Brain microvascular endothelial cell (primary cell): ENCODE measurements around the gene SH3GL1.

Experiments used
- DNase-seq: peaks from one replicate; pipeline ENCODE4 v3.0.0-alpha.2; 2020
- H3K27ac ChIP-seq: fragments of 250-450 bp; sonication (Bioruptor Pico); 2 replicates; pipeline ENCODE4 v1.5.1; 2020; ENCODE audit warnings: mild to moderate bottlenecking, moderate library complexity
- H3K27me3 ChIP-seq: fragments of 250-450 bp; sonication (Bioruptor Pico); replicated peaks from 2 replicates; pipeline ENCODE4 v1.5.1; 2020; ENCODE audit warnings: mild to moderate bottlenecking
- H3K36me3 ChIP-seq: fragments of 250-450 bp; sonication (Bioruptor Pico); replicated peaks from 2 replicates; pipeline ENCODE4 v1.5.1; 2020; ENCODE audit warnings: mild to moderate bottlenecking
- H3K4me3 ChIP-seq: 2 replicates; pipeline ENCODE4 v1.5.1; 2011; ENCODE audit warnings: low read depth, mild to moderate bottlenecking, control low read depth, low read length, moderate library complexity
- in situ Hi-C: cut with HindIII; loops from 2 replicates; pipeline ENCODE4 v1.10.0; 2017; ENCODE audit warnings: low sequenced_read_pairs, low pct_ligation_motif_present
- TF ChIP-seq, protein P1 (sequence below): IDR thresholded peaks from 2 replicates; pipeline ENCODE4 v1.5.1; 2011; ENCODE audit warnings: low read depth, mild to moderate bottlenecking, moderate library complexity, low read length, control low read depth, inconsistent platforms; ENCODE audit errors: missing control alignments

The SH3GL1 gene

GRCh38 chr19:4396949-4397783 lies 3.2 kb downstream of the SH3GL1 start:
- in situ Hi-C loops = no loop called here
- H3K27me3 ChIP-seq = no peaks in the 10 kb centered on the region
- H3K27ac ChIP-seq = no peak overlapping the region
- H3K36me3 ChIP-seq = peaks cover 17% of the 10 kb centered on the region
- no peak overlapping the region for H3K4me3 ChIP-seq
- TF ChIP-seq, protein P1, sequence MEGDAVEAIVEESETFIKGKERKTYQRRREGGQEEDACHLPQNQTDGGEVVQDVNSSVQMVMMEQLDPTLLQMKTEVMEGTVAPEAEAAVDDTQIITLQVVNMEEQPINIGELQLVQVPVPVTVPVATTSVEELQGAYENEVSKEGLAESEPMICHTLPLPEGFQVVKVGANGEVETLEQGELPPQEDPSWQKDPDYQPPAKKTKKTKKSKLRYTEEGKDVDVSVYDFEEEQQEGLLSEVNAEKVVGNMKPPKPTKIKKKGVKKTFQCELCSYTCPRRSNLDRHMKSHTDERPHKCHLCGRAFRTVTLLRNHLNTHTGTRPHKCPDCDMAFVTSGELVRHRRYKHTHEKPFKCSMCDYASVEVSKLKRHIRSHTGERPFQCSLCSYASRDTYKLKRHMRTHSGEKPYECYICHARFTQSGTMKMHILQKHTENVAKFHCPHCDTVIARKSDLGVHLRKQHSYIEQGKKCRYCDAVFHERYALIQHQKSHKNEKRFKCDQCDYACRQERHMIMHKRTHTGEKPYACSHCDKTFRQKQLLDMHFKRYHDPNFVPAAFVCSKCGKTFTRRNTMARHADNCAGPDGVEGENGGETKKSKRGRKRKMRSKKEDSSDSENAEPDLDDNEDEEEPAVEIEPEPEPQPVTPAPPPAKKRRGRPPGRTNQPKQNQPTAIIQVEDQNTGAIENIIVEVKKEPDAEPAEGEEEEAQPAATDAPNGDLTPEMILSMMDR = no peak
- no peak for DNase-seq

GRCh38 chr19:4393947-4394590 lies 6.3 kb downstream of the SH3GL1 start:
- in situ Hi-C loops = no loop called here
- H3K4me3 ChIP-seq = no peak overlapping the region
- DNase-seq = no peak
- TF ChIP-seq, protein P1 = no peak
- H3K36me3 ChIP-seq = peaks cover 22% of the 10 kb centered on the region
- no peak overlapping the region for H3K27ac ChIP-seq
- no peaks in the 10 kb centered on the region for H3K27me3 ChIP-seq

- Histone ChIP-seq H3K27me3 (no peaks in the 10 kb centered on the region), H3K27ac (peak overlapping the region; percentile 62), H3K36me3 (peaks cover 22% of the 10 kb centered on the region), H3K4me3 (peak overlapping the region; percentile 3)
- TF ChIP-seq, protein P1 = no peak
- no peak for DNase-seq
- in situ Hi-C loops = no loop called here
Observed at GRCh38 chr19:4391701-4392483, 8.5 kb downstream of the SH3GL1 start.

DNA sequence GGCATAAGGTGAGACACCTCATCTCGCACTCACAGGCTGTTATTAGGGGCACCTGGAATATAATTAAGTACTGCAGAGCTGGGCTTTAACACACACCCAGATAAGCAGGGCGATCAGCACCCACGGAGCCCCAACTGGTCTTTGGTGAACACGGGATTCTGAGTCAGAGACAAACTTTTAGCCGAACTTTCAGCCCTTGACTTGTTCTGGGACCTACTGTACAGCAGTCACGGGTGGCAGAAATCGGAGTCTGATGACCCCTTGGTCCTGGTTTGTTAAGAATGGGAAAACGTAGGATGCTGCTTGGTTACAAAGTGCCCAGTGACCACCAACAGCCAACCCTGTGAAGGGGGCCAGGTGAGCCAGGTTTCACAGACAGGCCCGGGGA lies 9.0 kb downstream of the SH3GL1 start:
- peaks cover 22% of the 10 kb centered on the region for H3K36me3 ChIP-seq
- in situ Hi-C loops = no loop called here
- H3K4me3 ChIP-seq = no peak overlapping the region
- DNase-seq = no peak
- H3K27me3 ChIP-seq = no peaks in the 10 kb centered on the region
- TF ChIP-seq, protein P1 = no peak
- peak overlapping the region; percentile 62 for H3K27ac ChIP-seq

GRCh38 chr19:4390567-4391305 lies 9.6 kb downstream of the SH3GL1 start:
- in situ Hi-C loops = no loop called here
- H3K27ac ChIP-seq = peak overlapping the region; percentile 62
- DNase-seq = no peak
- TF ChIP-seq, protein P1 = no peak
- no peak overlapping the region for H3K4me3 ChIP-seq
- H3K36me3 ChIP-seq = peaks cover 18% of the 10 kb centered on the region
- H3K27me3 ChIP-seq = no peaks in the 10 kb centered on the region
